Activated T-cell treated with anti-CD3 and anti-CD28 coated beads, Interleukin-2, amount 50 U/mL, for 1 hour (primary cell): ENCODE results near the gene SLC24A4.
"Not testable (repeated sequence)": the region's sequence is repeated elsewhere in the genome, so short reads cannot be mapped to it uniquely, and the experiment has no call there.

Experiments used
- DNase-seq: peaks from one replicate; pipeline ENCODE4 v3.0.0-alpha.2; 2020

Gene SLC24A4

DNA sequence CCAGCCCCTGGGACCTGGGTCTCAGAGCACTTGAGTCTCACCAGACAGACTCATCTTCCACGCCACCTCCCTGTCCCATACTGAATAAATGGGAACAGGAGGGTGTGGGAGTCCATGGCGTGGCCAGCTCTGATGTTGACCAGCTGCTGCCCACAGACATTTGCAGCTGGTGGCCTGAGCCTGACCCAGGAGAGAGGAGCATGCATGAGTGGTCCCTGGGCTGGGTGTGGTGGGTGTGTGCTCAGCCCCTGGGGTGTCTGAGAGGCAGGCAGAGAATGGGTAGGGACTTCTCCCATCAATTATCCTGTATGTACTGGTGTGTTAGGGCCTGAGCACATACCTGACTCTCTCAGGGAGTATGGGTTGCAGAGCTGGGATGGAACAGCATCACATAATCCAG, 49.3 kb downstream of the SLC24A4 start:
- DNase-seq = no peak

- no peak for DNase-seq
These were observed 50.4 kb downstream of the SLC24A4 start for GRCh38 chr14:92373336-92373735.

GRCh38 chr14:92380131-92380530, 57.2 kb downstream of the SLC24A4 start:
- no peak for DNase-seq

DNA sequence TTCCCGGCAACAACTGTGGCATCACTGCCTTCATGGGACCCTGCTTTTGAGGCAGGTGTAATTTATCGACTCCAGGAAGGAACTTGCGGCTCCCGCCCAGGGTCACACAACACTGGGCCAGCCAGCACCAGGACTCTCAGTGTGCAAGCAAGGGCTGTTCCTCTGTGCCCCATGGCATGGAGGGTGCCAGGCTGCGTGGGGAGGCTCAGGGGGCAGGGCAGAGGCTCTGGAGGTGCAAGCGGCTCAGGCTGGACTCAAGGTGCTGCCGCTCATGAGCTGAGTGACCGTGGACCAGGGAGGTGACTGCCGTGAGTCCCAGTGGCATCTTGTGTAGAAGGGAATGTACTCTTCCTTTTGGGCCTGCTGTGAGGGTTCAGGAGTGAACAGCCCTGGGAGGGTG, 57.6 kb downstream of the SLC24A4 start:
- DNase-seq = no peak

- no peak for DNase-seq
These were observed 59.7 kb downstream of the SLC24A4 start for GRCh38 chr14:92382677-92383076.

DNA sequence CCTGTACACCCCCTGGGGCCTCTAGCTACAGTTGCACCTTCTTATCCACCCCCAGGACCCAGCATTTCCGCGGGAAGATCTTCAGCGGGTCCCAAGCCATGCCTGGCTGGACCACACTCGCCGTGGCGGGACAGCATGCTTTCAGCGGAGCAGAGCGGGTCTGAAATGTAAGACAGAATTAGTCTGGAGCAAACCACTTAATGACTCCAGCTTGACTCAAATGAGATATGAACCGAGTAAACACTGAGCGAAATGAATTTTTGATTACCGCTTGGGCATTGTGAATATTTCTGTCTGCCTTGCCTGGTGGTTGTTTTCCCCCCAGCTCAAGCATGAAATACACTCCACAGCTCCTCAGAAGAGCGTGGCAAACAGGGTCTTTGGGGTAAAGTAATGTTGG, 60.8 kb downstream of the SLC24A4 start:
- DNase-seq = no peak

DNA sequence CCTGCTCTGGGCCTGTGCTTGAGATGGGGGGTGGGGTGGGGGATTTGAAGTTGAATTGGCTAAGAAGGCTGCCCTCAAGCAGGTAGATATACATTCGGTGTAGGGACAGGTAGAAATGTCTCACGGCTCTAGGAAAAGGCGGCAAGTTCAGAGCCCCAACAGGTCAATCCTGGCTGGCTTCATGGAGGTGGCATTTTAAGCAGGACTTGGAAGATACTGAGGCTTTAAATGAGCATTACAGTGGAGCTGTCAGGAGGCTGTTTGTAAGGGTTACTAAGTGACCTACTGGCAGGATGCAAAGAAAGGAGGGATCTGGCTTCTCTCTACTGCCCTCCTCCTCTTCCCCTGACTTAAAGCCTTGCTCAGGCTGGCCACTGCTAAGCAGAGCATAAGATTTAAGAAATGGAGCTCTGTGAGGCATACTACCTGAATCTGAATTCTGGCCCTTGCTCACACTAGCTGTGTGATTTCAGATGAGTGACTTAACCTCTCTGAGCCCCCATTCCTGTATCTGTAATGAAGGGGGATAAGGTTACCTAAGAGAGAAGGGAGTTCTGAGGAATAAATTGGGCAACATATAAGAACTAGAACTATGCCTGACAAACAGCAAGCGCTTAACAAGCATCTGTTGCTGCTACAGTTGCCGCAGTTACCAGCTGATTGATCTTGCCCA, 61.6 kb downstream of the SLC24A4 start:
- no peak for DNase-seq

GRCh38 chr14:92385561-92385960, 62.6 kb downstream of the SLC24A4 start:
- DNase-seq = no peak

- DNase-seq = no peak
These were observed 63.2 kb downstream of the SLC24A4 start for GRCh38 chr14:92386165-92386564.

DNA sequence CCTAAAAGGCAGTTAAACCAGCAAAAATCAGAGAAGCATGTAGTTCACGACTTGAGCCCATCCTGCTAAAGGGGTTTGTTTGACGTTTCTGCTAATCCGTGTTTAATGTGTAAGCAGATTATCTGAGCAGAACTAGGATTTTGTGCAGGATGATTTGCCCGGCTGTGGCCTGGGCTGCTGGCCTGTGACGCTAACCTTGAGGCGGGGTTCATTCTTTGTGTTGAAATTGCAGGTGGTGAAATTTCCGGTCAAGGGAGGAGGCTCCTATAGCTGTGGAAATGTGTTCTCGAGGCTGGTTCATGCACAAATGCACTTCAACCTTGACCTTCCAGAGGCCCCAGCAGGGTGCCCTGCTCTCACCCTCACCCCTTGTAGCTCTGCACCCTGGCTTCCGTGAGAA, 63.7 kb downstream of the SLC24A4 start:
- no peak for DNase-seq

- DNase-seq = no peak
These were observed 64.6 kb downstream of the SLC24A4 start for GRCh38 chr14:92387578-92387977.

- no peak for DNase-seq
These were observed 66.7 kb downstream of the SLC24A4 start for GRCh38 chr14:92389598-92390158.

DNA sequence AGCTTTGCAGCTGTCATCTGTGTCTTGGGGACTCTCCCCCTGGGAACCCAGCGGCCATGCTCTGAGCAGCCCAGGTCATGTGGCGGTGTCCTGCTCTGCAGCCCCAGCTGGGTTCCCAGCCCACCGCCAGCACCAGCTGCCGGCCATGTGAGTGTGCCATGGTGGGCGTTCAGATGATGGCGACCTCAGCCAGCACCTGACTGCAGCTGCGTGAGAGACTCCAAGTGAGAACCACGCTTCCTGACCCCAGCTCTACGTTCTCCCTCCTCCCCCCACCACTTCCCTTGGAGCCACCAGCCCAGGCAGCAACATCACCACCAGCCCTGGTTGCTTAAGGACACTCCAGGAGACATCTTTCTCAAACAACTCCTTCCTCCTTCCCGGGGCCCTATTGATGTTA, 68.8 kb downstream of the SLC24A4 start:
- no peak for DNase-seq

DNA sequence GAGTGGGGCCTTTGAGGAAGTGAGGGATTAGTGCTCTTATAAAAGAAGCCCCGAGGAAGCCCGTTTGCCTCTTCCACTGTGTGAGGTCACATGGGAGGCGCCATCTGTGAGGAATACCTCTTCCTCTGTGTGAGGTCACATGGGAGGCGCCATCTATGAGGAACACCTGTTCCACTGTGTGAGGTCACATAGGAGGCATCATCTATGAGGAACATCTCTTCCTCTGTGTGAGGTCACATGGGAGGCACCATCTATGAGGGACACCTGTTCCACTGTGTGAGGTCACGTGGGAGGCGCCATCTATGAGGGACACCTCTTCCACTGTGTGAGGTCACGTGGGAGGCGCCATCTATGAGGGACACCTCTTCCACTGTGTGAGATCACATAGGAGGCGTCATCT, 69.7 kb downstream of the SLC24A4 start:
- no peak for DNase-seq

- DNase-seq = no peak
These were observed 74.4 kb downstream of the SLC24A4 start for GRCh38 chr14:92397150-92397952.

DNA sequence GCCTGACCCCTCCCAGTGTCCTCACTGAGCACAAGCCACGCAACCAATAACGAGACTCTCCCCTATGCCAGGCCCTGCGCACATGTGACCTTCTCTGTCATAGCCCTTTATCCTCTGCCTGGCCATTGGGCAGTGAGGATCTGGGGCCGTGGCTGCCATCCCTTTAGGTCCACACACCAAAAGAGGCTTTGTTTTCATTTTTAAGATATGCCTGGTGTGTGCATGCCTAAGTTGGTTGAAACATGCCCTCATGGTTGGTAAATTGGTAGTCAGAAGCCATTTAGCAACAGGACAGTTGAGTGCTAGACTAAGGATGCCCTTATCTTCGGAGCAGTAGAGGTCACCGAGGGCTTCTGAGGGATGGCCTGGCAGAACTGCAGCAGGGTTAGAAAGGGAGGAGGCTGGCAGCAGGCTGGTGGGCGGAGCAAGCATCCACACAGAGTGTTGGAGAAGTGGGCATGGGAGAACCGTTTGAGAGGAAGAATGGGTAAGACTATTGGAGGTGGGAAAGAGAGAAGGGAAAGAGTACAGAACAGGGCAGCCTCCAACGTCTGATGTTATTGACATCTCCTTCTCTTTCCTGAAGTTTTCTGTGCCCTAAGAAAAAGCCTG, 75.1 kb downstream of the SLC24A4 start:
- no peak for DNase-seq

GRCh38 chr14:92398888-92399636, 76.1 kb downstream of the SLC24A4 start:
- no peak for DNase-seq

DNA sequence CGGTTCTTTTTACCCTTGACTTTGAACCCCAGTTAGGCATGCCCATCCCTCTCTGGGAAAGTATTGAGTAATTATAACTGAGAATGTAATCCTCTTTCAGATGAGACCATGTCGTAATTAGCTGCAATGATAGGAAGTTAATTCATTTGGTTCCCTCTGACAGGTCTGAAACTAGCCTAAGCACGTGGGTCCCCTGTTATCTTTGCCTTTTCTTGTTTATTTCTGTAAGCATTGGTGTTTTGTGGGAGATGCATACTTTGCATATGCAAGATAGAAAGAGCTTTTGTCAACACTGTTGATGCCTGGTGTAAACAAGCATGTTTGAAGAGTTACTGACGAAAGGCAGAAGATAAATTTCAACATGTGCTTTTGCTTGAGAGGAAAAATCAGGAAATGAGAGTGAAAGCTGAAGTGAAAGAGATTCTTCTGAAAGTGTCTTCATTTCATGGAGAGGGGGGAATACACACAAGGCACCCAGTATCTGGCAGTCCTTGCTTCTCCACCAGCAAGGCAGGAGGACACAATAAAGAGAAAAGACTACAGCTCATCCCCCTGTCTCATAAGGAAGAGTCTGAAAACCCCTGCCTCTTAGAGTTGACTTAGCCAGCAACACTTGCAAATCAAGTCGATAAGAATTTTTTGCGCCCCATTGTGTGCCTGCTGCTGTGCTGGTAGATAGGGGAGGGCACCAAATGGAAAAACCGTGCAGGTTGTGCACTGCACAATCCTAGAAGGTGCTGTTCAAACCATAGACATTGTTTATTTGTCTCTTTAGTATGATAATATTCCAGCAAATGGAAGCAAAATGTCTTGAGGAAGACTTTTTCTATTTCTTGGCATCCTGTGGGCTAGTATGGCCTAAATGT, 77.8 kb downstream of the SLC24A4 start:
- no peak for DNase-seq

DNA sequence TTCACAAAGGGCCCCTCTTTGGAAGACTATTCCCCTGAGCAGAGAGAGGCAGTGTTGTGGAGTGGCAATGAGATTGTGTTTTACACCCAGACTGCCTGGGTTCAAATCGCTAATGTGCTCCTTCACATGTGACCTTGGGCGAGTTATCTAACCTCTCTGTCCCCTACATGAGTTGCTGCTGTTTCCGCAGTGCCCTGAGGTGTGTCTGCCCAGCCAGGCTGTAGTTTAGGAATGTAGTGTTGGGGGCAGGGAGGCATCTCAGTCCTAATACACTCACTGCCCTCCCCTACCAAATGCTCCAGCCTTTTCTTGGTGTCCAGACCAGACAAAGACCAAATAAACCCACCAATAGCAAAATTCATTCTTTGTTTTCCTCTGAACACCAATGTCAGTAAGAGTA, 78.6 kb downstream of the SLC24A4 start:
- no peak for DNase-seq

DNA sequence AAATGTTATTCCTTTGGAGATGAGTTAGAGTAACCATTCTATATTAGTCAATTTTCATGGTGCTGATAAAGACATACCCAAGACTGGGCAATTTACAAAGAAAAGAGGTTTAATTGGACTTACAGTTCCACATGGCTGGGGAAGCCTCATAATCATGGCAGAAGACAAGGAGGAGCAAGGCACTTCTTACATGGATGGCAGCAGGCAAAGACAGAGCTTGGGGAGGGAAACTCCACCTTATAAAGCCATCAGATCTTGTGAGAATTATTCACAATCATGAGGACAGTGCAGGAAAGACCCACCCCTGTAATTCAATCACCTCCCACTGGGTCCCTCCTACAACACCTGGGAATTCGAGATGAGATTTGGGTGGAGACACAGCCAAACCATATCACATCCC, 79.5 kb downstream of the SLC24A4 start:
- not testable (repeated sequence) for DNase-seq

DNA sequence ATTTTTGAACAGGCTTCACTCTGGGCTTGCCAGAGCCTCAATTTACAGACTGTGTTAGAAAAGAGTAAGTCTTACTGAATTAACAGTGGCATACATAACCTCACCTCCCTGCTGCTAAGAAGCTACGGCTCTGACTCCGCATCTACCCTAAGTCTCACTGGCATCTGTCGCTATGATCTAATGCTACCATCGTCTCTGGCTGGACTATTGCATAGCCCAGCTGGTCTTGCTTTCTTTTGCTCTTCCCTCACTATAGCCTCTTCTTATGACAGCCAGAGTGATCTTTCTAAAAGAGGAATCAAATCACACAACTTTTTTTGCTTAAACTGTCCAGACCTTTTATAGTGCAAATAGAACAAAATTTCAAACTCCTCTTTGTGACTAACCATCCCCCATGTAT, 81.1 kb downstream of the SLC24A4 start:
- DNase-seq = no peak

- DNase-seq = no peak
These were observed 81.5 kb downstream of the SLC24A4 start for GRCh38 chr14:92404421-92404820.
